ENCODE data around the gene TMEM252. TPM values are rescaled to one million over a fixed set of nuclear protein-coding genes. Genes with fewer than 3 reads are reported as not detected.

Gene TMEM252
- polyA plus RNA-seq, 2 of the 4 experiments (the other 2 are of a cell fraction) = not detected

DNA sequence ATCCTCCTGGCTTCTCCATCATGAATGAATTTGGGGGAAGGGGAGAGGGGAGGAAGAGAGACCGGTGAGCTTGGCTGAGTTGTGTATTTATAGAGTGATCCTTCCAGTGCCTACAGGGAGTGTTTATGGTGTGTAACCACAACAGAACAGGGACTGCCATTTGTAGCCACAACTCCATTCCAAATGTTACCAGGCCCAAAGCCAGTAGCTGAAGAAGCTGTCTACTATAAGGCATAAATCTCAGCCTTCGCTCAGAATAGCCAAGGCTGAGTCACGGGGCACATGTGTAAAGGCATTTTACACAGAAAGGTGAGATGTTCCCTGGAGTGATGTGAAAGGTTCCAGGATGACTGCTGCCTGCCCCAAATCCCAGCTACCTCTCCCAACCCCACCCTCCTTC lies 2.5 kb downstream of the TMEM252 start:
- DNase-seq (ENCODE audit: low read depth in 1 of 2, low spot score in 1 of 2) (no peak), FAIRE-seq (no peak), ATAC-seq (no peak)
- ChIA-PET CTCF (interaction anchor here (1.3 to 1.6 kb wide), 2 partner anchors 8 to 18 kb away, joined by 3 to 4 read pairs; no protein-coding TSS in a partner anchor), POLR2A (no interaction called here)
- TF ChIP-seq, protein P1, sequence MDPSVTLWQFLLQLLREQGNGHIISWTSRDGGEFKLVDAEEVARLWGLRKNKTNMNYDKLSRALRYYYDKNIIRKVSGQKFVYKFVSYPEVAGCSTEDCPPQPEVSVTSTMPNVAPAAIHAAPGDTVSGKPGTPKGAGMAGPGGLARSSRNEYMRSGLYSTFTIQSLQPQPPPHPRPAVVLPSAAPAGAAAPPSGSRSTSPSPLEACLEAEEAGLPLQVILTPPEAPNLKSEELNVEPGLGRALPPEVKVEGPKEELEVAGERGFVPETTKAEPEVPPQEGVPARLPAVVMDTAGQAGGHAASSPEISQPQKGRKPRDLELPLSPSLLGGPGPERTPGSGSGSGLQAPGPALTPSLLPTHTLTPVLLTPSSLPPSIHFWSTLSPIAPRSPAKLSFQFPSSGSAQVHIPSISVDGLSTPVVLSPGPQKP (IDR thresholded peaks at IDR 0.05; ENCODE audit: low read depth, low read length) = no peak
- TF ChIP-seq, protein P2, sequence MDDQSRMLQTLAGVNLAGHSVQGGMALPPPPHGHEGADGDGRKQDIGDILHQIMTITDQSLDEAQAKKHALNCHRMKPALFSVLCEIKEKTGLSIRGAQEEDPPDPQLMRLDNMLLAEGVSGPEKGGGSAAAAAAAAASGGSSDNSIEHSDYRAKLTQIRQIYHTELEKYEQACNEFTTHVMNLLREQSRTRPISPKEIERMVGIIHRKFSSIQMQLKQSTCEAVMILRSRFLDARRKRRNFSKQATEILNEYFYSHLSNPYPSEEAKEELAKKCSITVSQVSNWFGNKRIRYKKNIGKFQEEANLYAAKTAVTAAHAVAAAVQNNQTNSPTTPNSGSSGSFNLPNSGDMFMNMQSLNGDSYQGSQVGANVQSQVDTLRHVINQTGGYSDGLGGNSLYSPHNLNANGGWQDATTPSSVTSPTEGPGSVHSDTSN (IDR thresholded peaks at IDR 0.05) = no peak
- TF ChIP-seq MAFK (IDR thresholded peaks at IDR 0.05; ENCODE audit: partially characterized antibody) (no peak), POLR2A (IDR thresholded peaks at IDR 0.05; ENCODE audit: low read length) (no peak), NPAS2 (CRISPR knock-in tag; IDR thresholded peaks at IDR 0.05; ENCODE audit: borderline replicate concordance) (no peak), CHD4 (IDR thresholded peaks at IDR 0.05; ENCODE audit: borderline replicate concordance) (no peak), PHF8 (IDR thresholded peaks at IDR 0.05; ENCODE audit: borderline replicate concordance, low read depth) (no peak)
- TF ChIP-seq, protein P3, sequence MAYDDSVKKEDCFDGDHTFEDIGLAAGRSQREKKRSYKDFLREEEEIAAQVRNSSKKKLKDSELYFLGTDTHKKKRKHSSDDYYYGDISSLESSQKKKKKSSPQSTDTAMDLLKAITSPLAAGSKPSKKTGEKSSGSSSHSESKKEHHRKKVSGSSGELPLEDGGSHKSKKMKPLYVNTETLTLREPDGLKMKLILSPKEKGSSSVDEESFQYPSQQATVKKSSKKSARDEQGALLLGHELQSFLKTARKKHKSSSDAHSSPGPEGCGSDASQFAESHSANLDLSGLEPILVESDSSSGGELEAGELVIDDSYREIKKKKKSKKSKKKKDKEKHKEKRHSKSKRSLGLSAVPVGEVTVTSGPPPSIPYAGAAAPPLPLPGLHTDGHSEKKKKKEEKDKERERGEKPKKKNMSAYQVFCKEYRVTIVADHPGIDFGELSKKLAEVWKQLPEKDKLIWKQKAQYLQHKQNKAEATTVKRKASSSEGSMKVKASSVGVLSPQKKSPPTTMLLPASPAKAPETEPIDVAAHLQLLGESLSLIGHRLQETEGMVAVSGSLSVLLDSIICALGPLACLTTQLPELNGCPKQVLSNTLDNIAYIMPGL (CRISPR knock-in tag; IDR thresholded peaks at IDR 0.05; ENCODE audit: borderline replicate concordance) = no peak
- WGBS (ENCODE audit: missing lambda C conversion rate) = 22% methylated on average over 3 of the region's 3 CpGs
- Histone ChIP-seq H3K27ac (no peak overlapping the region), H3K9me3 (no peaks in the 10 kb centered on the region), H3K4me1 (no peaks in the 10 kb centered on the region), H3K4me3 (no peak overlapping the region), H3K4me2 (no peak overlapping the region)

DNA sequence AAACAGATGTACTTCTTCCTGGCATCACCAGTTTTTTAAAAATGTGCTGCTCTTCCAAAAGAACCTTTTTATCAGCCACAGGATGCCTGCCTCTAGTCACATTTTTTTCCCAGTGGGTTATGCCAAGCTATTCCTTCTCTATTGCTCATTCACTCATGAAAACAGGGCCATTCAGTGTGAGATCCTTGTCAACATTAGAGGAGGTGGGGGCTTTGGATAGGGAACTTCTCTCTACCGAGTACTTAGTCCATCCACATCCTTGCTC lies 3.1 kb downstream of the TMEM252 start:
- DNase-seq (ENCODE audit: low read depth in 1 of 2, low spot score in 1 of 2) (no peak), FAIRE-seq (no peak), ATAC-seq (no peak)
- ChIA-PET CTCF (interaction anchor here (1.2 to 1.3 kb wide), 2 partner anchors 19 to 22 kb away, joined by 3 to 4 read pairs; no protein-coding TSS in a partner anchor), POLR2A (no interaction called here)
- TF ChIP-seq NPAS2 (CRISPR knock-in tag; IDR thresholded peaks at IDR 0.05; ENCODE audit: borderline replicate concordance) (no peak), JUNB (IDR thresholded peaks at IDR 0.05) (no peak), RAD21 (conservative IDR thresholded peaks at IDR 0.05 in 1 of 2, IDR thresholded peaks at IDR 0.05 in 1 of 2) (no peak), JUN (IDR thresholded peaks at IDR 0.05) (no peak), ZFP36 (IDR thresholded peaks at IDR 0.05; ENCODE audit: borderline replicate concordance, partially characterized antibody) (no peak), EP300 (IDR thresholded peaks at IDR 0.05) (no peak), SREBF2 (IDR thresholded peaks at IDR 0.05) (no peak), KDM5A (IDR thresholded peaks at IDR 0.05) (no peak), FOXS1 (CRISPR knock-in tag; IDR thresholded peaks at IDR 0.05) (no peak), CEBPB (IDR thresholded peaks at IDR 0.05) (no peak), ESRRA (IDR thresholded peaks at IDR 0.05; ENCODE audit: borderline replicate concordance, low read length) (no peak)
- TF ChIP-seq, protein P4, sequence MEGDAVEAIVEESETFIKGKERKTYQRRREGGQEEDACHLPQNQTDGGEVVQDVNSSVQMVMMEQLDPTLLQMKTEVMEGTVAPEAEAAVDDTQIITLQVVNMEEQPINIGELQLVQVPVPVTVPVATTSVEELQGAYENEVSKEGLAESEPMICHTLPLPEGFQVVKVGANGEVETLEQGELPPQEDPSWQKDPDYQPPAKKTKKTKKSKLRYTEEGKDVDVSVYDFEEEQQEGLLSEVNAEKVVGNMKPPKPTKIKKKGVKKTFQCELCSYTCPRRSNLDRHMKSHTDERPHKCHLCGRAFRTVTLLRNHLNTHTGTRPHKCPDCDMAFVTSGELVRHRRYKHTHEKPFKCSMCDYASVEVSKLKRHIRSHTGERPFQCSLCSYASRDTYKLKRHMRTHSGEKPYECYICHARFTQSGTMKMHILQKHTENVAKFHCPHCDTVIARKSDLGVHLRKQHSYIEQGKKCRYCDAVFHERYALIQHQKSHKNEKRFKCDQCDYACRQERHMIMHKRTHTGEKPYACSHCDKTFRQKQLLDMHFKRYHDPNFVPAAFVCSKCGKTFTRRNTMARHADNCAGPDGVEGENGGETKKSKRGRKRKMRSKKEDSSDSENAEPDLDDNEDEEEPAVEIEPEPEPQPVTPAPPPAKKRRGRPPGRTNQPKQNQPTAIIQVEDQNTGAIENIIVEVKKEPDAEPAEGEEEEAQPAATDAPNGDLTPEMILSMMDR (IDR thresholded peaks at IDR 0.05) = no peak
- TF ChIP-seq, protein P5, sequence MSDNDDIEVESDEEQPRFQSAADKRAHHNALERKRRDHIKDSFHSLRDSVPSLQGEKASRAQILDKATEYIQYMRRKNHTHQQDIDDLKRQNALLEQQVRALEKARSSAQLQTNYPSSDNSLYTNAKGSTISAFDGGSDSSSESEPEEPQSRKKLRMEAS (IDR thresholded peaks at IDR 0.05) = no peak
- TF ChIP-seq, protein P1 (IDR thresholded peaks at IDR 0.05; ENCODE audit: low read depth, low read length) = no peak
- TF ChIP-seq, protein P6, sequence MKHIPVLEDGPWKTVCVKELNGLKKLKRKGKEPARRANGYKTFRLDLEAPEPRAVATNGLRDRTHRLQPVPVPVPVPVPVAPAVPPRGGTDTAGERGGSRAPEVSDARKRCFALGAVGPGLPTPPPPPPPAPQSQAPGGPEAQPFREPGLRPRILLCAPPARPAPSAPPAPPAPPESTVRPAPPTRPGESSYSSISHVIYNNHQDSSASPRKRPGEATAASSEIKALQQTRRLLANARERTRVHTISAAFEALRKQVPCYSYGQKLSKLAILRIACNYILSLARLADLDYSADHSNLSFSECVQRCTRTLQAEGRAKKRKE (CRISPR knock-in tag; IDR thresholded peaks at IDR 0.05; ENCODE audit: low read depth) = no peak
- H3K4me2 ChIP-seq = no peak overlapping the region
- no peaks in the 10 kb centered on the region for H3K9me3 ChIP-seq
- H3K4me1 ChIP-seq = no peaks in the 10 kb centered on the region
- no peak overlapping the region for H3K4me3 ChIP-seq
- no peak overlapping the region for H3K27ac ChIP-seq
- WGBS (ENCODE audit: missing lambda C conversion rate) = 23% methylated on average over 1 of the region's 1 CpG
